Hepatocyte (in vitro differentiated cells): ENCODE measurements around the gene AP1S3. TPM values are rescaled to one million over a fixed set of nuclear protein-coding genes. Genes with fewer than 3 reads are reported as not detected.
"Not testable (repeated sequence)": the region's sequence is repeated elsewhere in the genome, so short reads cannot be mapped to it uniquely, and the experiment has no call there.

Source experiments
- DNase-seq: peaks from one replicate; pipeline ENCODE4 v3.0.0-alpha.2; 2016; ENCODE audit warnings: low spot score
- H2AFZ ChIP-seq: fragments of 200-600 bp; sonication (generic); 2 replicates; pipeline ENCODE4 v1.6.0; 2016; ENCODE audit warnings: antibody characterized with exemption, mild to moderate bottlenecking
- H3K27ac ChIP-seq: fragments of 200-600 bp; sonication (generic); 2 replicates; pipeline ENCODE4 v1.5.1; 2016; ENCODE audit warnings: mild to moderate bottlenecking
- H3K27me3 ChIP-seq: fragments of 200-600 bp; sonication (generic); 2 replicates; pipeline ENCODE4 v1.6.1; 2016
- H3K36me3 ChIP-seq: fragments of 200-600 bp; sonication (generic); replicated peaks from 2 replicates; pipeline ENCODE4 v1.5.1; 2016; ENCODE audit warnings: low read depth; ENCODE audit not compliant: insufficient read depth
- H3K4me1 ChIP-seq: fragments of 200-600 bp; sonication (generic); 2 replicates; pipeline ENCODE4 v1.5.1; 2016; ENCODE audit warnings: mild to moderate bottlenecking, moderate library complexity; ENCODE audit not compliant: insufficient read depth
- H3K4me2 ChIP-seq: fragments of 200-600 bp; sonication (generic); 2 replicates; pipeline ENCODE4 v1.6.0; 2016
- H3K4me3 ChIP-seq: fragments of 200-600 bp; sonication (generic); 2 replicates; pipeline ENCODE4 v1.5.1; 2016; ENCODE audit warnings: mild to moderate bottlenecking
- H3K79me2 ChIP-seq: fragments of 200-600 bp; sonication (generic); 2 replicates; pipeline ENCODE4 v1.6.0; 2017; ENCODE audit warnings: mild to moderate bottlenecking
- H3K9me2 ChIP-seq: fragments of 200-600 bp; sonication (generic); replicated peaks from 2 replicates; pipeline ENCODE4 v1.6.0; 2017; ENCODE audit warnings: mild to moderate bottlenecking; ENCODE audit not compliant: insufficient read depth
- H3K9me3 ChIP-seq: fragments of 200-600 bp; sonication (generic); 2 replicates; pipeline ENCODE4 v1.5.1; 2016; ENCODE audit warnings: low read depth, mild to moderate bottlenecking
- H4K20me1 ChIP-seq: fragments of 200-600 bp; sonication (generic); 2 replicates; pipeline ENCODE4 v1.6.0; 2016; ENCODE audit warnings: mild to moderate bottlenecking; ENCODE audit not compliant: insufficient read depth, poor library complexity, severe bottlenecking
- CTCF ChIP-seq: fragments of 200-600 bp; sonication (generic); IDR thresholded peaks from 2 replicates; pipeline ENCODE4 v1.5.1; 2016; ENCODE audit warnings: antibody characterized with exemption, mild to moderate bottlenecking; ENCODE audit not compliant: poor library complexity
- EZH2 ChIP-seq: fragments of 200-600 bp; sonication (generic); IDR thresholded peaks from 2 replicates; pipeline ENCODE4 v1.6.1; 2016; ENCODE audit warnings: antibody characterized with exemption, mild to moderate bottlenecking, borderline replicate concordance
- EZH2phosphoT487 ChIP-seq: fragments of 200-600 bp; sonication (generic); IDR thresholded peaks from one replicate; pipeline ENCODE4 v1.6.1; 2018; ENCODE audit warnings: antibody characterized with exemption, mild to moderate bottlenecking, low read depth, moderate library complexity; ENCODE audit not compliant: unreplicated experiment, severe bottlenecking
- WGBS: methylation state at CpG from one replicate; pipeline ENCODE4 v1.1.6; 2016; ENCODE audit warnings: low lambda C conversion rate; ENCODE audit errors: missing lambda C conversion rate; 5-methylcytosine and 5-hydroxymethylcytosine counted together
- polyA plus RNA-seq: library from polyadenylated mRNA; unstranded; fragments of >200 nt; fragmentation: Nextera tagmentation; extraction: Ambion mirVana; gene quantifications from 2 replicates; pipeline ENCODE4 v1.2.1, GENCODE V29; 2016
- total RNA-seq: library from RNA; depleted of rRNA; stranded (reverse); fragments of >200 nt; gene quantifications from 2 replicates; pipeline ENCODE4 v1.2.3, GENCODE V29; 2014

AP1S3 gene
- total and polyA plus RNA-seq, 2 experiments from 2014 or later, result 16.5 to 30.7 TPM

GRCh38 chr2:223764796-223765195 is 72.6 kb downstream of the AP1S3 start:
- Histone ChIP-seq H3K4me3 (no peak overlapping the region), H3K9me2 (no peaks in the 10 kb centered on the region), H3K27me3 (no peaks in the 10 kb centered on the region), H4K20me1 (no peaks in the 10 kb centered on the region), H3K36me3 (no peaks in the 10 kb centered on the region), H2AFZ (no peak overlapping the region), H3K4me1 (peaks cover 10% of the 10 kb centered on the region), H3K4me2 (no peak overlapping the region), H3K27ac (no peak overlapping the region), H3K79me2 (no peaks in the 10 kb centered on the region), H3K9me3 (no peaks in the 10 kb centered on the region)
- TF ChIP-seq EZH2phosphoT487 (no peak), CTCF (no peak), EZH2 (no peak)
- 91% methylated on average over 1 of the region's 1 CpG for WGBS
- DNase-seq, result no peak

- no peaks in the 10 kb centered on the region for H3K9me3 ChIP-seq
- 85% methylated on average over 1 of the region's 1 CpG for WGBS
- H3K9me2 ChIP-seq, result no peaks in the 10 kb centered on the region
- no peak overlapping the region for H3K4me2 ChIP-seq
- H3K27ac ChIP-seq, result peak overlapping the region; percentile 73
- H3K36me3 ChIP-seq, result no peaks in the 10 kb centered on the region
- no peaks in the 10 kb centered on the region for H3K79me2 ChIP-seq
- no peak for TF ChIP-seq EZH2
- TF ChIP-seq EZH2phosphoT487, result no peak
- TF ChIP-seq CTCF, result no peak
- peaks cover 20% of the 10 kb centered on the region for H3K4me1 ChIP-seq
- no peak overlapping the region for H3K4me3 ChIP-seq
- no peak overlapping the region for H2AFZ ChIP-seq
- H3K27me3 ChIP-seq, result no peaks in the 10 kb centered on the region
- H4K20me1 ChIP-seq, result no peaks in the 10 kb centered on the region
- DNase-seq, result peak; percentile 33
Measured at GRCh38 chr2:223762853-223763252, 74.5 kb downstream of the AP1S3 start.

- H3K4me2 ChIP-seq, DNase-seq, H4K20me1 ChIP-seq, H2AFZ ChIP-seq, H3K27me3 ChIP-seq, H3K79me2 ChIP-seq, H3K9me2 ChIP-seq, H3K36me3 ChIP-seq, H3K9me3 ChIP-seq, H3K4me3 ChIP-seq: not testable (repeated sequence)
- 100% methylated on average over 7 of the region's 7 CpGs for WGBS
- Histone ChIP-seq H3K27ac (peak overlapping the region; percentile 97), H3K4me1 (peaks cover 20% of the 10 kb centered on the region)
Measured at GRCh38 chr2:223761746-223762145, 75.6 kb downstream of the AP1S3 start.

- no peaks in the 10 kb centered on the region for H3K79me2 ChIP-seq
- no peaks in the 10 kb centered on the region for H3K9me2 ChIP-seq
- no peaks in the 10 kb centered on the region for H4K20me1 ChIP-seq
- H3K4me3 ChIP-seq, result no peak overlapping the region
- DNase-seq, result peak; percentile 64
- peaks cover 20% of the 10 kb centered on the region for H3K4me1 ChIP-seq
- WGBS, result 83% methylated on average over 8 of the region's 8 CpGs
- no peaks in the 10 kb centered on the region for H3K27me3 ChIP-seq
- H3K4me2 ChIP-seq, result no peak overlapping the region
- peak overlapping the region; percentile 97 for H3K27ac ChIP-seq
- H2AFZ ChIP-seq, result no peak overlapping the region
- no peaks in the 10 kb centered on the region for H3K9me3 ChIP-seq
- TF ChIP-seq CTCF (no peak), EZH2phosphoT487 (no peak), EZH2 (no peak)
- no peaks in the 10 kb centered on the region for H3K36me3 ChIP-seq
Measured at GRCh38 chr2:223760838-223761502, 76.4 kb downstream of the AP1S3 start.
